T-helper 2 cell (primary cell): ENCODE data around the gene SEPTIN2.
"Not testable (repeated sequence)": the region's sequence is repeated elsewhere in the genome, so short reads cannot be mapped to it uniquely, and the experiment has no call there.

ENCODE experiments used
- DNase-seq, 5 experiments: peaks; one replicate each; pipeline versions ENCODE4 v3.0.0 to v3.0.0-alpha.2; 2012 to 2022

Gene SEPTIN2

DNA sequence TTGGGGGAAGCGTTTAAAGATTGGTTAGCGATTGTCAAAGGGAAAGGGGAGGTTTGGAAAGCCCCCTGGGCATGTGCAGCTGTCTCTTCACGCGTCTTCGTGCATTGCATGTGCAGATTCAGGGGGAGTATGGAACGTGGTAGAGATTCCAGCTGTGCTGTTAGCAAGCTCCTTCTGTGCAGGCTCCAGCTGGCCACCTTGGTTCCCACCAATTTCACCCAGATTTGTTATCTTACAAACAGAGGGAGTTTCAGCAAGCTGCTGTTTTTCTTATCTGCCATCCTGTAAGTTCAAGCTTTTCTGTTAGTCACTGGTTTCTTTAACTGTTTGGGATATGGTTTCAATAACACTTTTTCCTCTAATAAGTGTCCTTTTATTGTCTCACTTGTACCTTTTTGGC is 70.8 kb downstream of the SEPTIN2 start:
- DNase-seq, result no peak

DNA sequence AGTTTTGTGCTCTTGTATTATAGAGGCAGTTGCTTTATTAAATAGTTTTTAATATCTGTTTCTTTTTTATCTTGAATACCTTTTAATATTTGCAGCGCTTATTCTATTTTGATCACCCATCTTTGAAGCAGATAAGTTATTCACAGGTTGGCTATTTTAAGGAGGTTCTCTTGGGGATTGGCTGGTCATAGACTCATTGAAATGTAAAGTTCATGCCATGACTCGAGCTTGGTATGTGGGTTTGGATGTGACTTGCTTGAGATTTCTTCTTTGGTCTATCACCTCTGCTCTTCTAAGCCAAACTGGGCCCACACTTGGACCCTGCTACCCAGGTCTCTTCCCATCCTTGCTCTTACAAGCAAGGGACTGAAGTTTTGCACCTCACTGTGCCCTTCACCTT is 74.0 kb downstream of the SEPTIN2 start:
- no peak for DNase-seq

DNA sequence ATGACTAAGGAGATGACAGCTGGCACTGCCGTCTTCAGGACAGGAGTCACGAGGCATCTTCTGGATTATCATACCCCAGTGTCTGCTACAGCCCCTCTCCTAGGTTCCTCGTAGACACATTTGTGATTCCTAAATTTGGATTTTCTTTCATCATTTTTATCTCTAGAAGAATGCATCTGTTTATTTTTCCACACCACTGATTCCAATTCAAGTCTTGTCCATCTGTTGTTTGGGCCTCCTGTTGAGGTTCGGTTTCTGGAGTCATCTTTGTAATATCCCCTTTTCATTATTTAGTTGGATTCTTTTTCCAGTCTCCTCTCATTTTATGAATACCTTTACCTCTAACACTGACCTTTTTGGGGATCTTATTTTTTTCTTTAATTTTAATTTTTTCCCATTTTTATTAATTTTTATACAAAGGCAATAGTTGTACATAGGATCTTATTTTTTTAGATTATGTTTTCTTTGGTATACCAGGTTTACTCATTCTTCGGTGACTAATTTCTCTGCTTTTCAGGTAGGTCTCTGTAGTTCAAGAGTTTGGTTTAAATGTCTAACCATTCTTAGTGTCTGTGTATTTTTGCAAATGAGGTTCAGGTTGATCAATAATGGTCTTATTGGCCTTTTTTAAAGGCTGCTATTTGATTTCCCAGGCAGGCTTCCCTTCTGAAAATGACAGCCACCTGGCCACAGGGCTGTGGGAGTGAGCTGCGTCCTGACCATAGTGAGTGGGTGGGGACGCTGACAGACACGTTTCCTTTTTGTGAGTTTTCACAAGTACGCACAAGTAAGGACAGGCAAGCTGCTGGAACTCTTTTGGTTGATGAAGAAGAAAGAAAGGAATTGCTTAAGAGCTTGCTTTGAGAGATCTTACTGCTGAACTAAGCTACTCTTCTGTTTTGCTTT is 74.8 kb downstream of the SEPTIN2 start:
- DNase-seq, result peak in 1 of 5 experiments; percentile 6

DNA sequence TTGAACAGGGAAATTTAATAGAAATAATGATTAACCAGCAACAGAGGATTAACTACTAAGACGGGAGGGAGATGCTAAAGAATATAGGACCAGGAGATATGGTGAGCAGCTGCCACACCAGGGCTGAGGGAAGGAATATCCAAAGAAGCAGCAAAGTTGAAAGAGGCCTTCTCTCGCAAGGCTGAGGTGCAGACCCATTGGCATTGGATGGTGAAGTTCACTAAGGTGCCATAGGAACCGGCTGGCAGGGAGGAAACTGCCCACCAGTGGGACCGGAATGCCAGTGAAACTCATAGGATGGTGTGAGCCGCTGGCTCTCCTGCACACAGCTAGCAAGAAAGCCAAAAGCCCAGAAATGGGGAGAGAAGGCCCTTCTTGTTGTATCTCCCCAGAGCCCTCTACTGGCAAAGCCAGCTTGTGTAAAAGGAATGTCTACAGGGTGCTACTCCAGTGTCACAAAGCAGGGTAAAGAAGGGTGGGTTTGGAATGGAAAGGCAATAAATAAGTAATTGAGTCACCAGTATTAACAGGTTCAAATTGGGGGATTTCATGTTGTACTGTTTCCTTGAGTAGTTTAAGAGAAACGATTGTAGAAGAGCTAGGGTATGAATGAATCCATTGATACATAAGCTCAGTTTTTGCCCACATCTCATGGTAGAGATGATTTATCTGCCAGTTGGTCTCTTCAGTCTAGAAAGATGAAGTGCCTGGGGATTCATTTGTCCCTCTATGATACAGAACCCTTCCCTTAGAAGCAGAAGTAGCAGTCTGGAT is 76.4 kb downstream of the SEPTIN2 start:
- DNase-seq, result peak in 1 of 5 experiments; percentile 27

DNA sequence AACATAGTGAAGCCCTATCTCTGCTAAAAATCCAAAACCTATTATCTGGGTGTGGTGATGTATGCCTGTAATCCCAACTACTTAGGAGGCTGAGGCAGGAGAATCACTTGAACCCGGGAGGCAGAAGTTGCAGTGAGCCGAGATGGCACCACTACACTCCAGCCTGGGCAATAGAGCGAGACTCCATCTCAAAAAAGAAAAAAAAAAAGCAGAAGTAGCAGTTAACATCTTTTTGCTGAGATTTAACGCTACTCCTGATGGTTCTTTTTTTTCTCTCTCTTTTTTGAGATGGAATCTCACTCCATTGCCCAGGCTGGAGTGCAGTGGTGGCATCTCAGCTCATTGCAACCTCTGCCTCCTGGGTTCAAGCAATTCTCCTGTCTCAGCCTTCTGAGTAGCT is 77.0 kb downstream of the SEPTIN2 start:
- not testable (repeated sequence) for DNase-seq

DNA sequence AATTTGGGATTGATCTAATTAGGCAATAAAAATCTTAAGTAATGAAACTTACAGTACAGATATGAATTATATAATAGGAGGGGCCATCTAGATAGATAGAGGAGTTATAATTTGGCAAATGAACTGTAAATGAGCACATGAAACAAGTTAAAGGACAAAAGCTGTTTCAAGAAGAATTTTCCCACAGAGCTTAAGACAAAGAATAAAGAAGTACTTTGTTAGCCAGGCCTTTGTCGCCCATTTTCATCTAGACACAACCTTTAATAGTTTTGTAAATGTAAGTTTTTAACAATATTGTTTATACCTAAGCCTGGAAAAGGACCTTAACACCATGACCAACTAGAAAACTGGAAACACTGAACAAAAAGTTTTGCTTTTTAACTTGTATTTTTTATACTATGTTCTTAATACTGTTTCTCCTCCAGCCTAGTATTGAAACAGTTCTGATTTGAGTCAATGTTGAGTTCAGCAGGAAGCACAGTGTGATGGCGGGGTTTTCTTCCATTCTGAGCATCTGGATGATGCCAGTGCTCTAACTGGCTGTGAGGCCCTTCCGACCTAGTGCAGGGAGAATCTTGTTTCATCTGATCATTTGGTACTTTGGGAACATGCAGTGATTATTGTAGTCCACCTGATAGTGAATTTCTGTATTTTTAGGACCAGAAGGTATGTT is 77.9 kb downstream of the SEPTIN2 start:
- peak in 1 of 5 experiments; percentile 54 for DNase-seq

DNA sequence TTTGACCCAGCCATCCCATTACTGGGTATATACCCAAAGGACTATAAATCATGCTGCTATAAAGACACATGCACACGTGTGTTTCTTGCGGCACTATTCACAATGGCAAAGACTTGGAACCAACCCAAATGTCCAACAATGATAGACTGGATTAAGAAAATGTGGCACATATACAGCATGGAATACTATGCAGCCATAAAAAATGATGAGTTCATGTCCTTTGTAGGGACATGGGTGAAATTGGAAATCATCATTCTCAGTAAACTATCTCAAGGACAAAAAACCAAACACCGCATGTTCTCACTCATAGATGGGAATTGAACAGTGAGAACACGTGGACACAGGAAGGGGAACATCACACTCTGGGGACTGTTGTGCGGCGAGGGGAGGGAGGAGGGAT is 81.1 kb downstream of the SEPTIN2 start:
- not testable (repeated sequence) for DNase-seq

DNA sequence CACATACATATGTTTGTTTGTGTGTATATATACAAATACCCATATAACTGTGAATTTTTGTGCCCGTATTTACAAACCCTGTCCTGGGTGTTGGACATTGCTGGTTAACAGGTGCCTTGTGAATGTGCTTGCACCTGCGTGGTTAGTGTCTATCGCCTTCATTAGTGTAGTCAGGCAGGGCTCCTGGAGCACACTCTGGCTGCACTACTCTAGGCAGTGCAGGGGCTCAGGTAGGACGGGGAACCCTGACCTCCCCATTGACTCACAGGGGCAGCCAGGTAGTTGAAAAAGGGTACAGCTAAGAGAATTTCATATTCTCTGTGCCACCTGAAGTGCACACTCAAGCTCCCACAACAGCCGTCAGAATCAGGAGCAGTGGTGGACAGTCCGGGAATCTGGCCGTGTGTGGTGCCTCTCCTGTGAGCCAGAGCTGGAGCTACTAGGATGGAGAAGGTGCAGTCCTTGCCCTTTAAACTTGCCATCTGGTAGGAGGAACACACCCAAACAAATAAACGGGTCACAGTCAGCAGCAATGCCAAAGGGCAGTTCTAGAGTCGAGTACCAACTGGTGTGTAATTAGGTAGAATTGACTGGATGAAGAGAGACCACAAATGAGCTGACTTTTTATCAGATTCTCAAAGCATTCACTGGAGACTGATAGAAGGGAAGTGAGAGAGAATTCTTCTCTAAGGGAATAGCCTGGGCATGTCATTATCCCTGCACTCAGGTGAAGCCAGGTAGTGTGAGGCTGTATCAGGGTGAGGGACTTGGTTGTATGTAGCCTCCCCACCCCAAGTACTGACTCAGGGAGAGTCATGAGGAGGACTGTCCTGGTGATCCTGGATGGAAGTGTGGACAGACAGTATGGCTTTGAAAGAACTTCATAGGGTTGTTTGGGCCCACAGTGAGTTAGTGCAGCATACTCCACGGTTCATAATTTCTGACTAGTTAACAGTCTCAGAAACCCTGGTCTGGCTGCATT is 84.5 kb downstream of the SEPTIN2 start:
- DNase-seq, result no peak
